KBM-7 (cell line): Measurements from ENCODE around the gene MYO5B.

Source experiments
- DNase-seq: peaks from one replicate; pipeline ENCODE4 v3.0.0-alpha.2; 2015
- in situ Hi-C: fragments of 300-500 bp; cut with MboI; formaldehyde crosslinking; loops from 2 replicates; pipeline ENCODE4 v1.14.3; 2020; ENCODE audit warnings: low sequenced_read_pairs, low pct_unique_long_range_greater_than_20kb, mixed read lengths

MYO5B gene

GRCh38 chr18:49859021-49859359 lies 336.0 kb downstream of the MYO5B start:
- in situ Hi-C loops = loop anchor here (25.0 kb wide), 2 partner anchors 322 to 1172 kb away; no protein-coding TSS in a partner anchor
- DNase-seq = no peak

DNA sequence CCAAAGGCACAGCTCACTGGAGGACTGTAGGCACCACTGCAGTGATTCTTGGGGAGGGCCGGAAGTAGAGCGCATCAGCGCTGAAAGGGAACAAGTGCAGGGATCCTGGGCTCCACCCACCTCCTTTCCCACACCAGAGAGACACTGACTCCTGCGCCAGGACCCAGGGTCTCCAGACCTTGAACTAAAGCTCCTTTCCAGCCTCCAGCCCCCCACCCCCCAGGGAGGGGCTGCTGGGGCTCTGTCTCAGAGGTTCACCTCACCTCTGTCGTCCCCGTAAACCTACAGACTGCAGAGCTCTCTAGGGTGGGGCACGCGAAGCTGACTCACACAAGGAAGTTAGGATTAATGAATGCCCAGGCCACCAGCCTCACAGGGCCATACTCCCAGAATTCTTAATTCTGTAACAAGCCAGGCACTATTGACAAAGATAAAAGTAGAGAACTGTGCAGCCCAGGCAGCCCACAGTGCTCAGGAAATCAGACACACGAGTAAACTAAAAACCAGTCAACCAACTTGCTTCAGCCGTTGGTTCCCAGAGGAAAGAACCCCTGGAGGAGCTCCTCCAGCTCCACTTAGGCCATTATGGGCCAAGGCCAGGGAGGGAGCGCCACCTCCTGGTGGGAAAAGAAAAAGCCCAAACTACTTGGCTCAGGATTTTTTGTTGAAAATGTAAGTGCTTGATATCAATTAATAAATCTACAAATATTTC lies 336.5 kb downstream of the MYO5B start:
- DNase-seq = peak; percentile 73
- in situ Hi-C loops = loop anchor here (25.0 kb wide), 2 partner anchors 321 to 1171 kb away; no protein-coding TSS in a partner anchor

GRCh38 chr18:49857708-49858107 lies 337.2 kb downstream of the MYO5B start:
- DNase-seq = no peak
- in situ Hi-C loops = loop anchor here (25.0 kb wide), 2 partner anchors 320 to 1170 kb away; no protein-coding TSS in a partner anchor

- in situ Hi-C loops = loop anchor here (25.0 kb wide), 2 partner anchors 319 to 1169 kb away; no protein-coding TSS in a partner anchor
- DNase-seq = no peak
Measured at GRCh38 chr18:49856496-49856895, 338.5 kb downstream of the MYO5B start.

GRCh38 chr18:49855711-49856415 lies 339.1 kb downstream of the MYO5B start:
- in situ Hi-C loops = loop anchor here (25.0 kb wide), 2 partner anchors 319 to 1169 kb away; no protein-coding TSS in a partner anchor

GRCh38 chr18:49854681-49855080 lies 340.3 kb downstream of the MYO5B start:
- in situ Hi-C loops = loop anchor here (25.0 kb wide), 2 partner anchors 317 to 1167 kb away; no protein-coding TSS in a partner anchor
- no peak for DNase-seq

More at GRCh38 chr18:49855711-49856415, 339.1 kb downstream of the MYO5B start:
- no peak for DNase-seq

DNA sequence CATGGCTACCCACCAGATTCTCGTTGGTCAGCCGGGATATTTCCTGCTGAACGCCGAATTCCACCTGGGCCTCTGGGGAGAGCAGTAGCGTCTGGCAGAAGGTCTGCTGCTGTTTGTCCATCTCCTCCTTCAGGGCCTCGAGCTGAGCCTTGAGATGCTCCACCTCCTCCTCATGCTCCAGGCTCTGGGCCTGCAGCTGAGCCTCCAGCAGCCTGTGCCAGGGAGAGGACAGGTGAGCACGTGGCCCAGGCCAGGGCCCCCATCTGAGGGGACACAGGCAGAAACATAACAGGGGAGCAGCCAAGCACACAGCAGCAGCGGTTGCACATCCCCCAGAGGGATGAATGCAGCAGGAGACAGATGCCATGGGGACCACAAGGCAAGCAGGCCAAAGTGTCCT lies 341.5 kb downstream of the MYO5B start:
- in situ Hi-C loops = loop anchor here (25.0 kb wide), 2 partner anchors 316 to 1166 kb away; no protein-coding TSS in a partner anchor

GRCh38 chr18:49853011-49853410 lies 341.9 kb downstream of the MYO5B start:
- no peak for DNase-seq
- in situ Hi-C loops = loop anchor here (25.0 kb wide), 2 partner anchors 316 to 1166 kb away; no protein-coding TSS in a partner anchor

More for the DNA sequence above, 341.5 kb downstream of the MYO5B start:
- no peak for DNase-seq

DNA sequence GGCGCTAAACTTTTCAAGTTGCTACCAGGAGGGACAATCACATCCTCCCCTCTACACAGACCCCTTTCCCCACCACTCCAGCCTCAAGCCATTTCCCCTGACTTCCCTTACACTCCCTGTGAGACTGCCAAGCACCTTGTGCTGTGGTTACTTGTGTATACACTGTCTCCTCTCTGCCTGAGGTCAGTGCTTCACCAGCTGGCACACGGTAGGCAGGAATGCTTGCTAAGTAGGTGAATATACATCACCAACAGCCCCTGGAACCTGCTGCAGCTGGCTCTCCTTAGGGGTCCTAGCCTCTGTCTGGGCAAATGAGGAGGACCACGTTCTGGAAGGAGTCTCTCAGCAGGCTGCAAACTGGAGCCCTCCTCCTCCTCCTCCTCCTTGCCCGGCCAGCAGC lies 343.3 kb downstream of the MYO5B start:
- in situ Hi-C loops = loop anchor here (25.0 kb wide), 2 partner anchors 314 to 1164 kb away; no protein-coding TSS in a partner anchor
- no peak for DNase-seq

GRCh38 chr18:49850636-49851035 lies 344.3 kb downstream of the MYO5B start:
- in situ Hi-C loops = loop anchor here (25.0 kb wide), 2 partner anchors 313 to 1163 kb away; no protein-coding TSS in a partner anchor
- no peak for DNase-seq

- in situ Hi-C loops = loop anchor here (25.0 kb wide), 2 partner anchors 312 to 1162 kb away; no protein-coding TSS in a partner anchor
- peak; percentile 14 for DNase-seq
Measured at GRCh38 chr18:49849331-49850217, 345.4 kb downstream of the MYO5B start.

DNA sequence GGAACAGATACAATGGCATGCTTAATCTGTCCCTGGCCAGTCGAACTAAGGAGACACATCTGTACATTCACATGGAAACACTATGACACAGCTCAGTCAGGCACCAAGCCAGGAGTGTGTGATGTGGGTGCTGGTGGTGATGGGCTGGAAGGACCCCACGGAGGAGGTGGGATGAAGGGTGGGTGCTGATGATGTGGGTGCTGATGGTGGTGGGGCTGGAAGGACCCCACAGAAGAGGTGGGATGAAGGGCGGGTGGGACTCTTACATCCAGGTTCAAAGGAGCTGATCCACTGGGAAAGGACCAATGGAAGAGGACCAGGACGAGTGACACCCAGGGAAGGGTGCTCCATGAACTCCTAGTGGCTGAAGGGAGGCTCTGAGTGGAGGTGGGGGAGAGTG lies 346.8 kb downstream of the MYO5B start:
- in situ Hi-C loops = no loop called here
- DNase-seq = no peak

GRCh38 chr18:49847524-49847923 lies 347.4 kb downstream of the MYO5B start:
- no peak for DNase-seq
- in situ Hi-C loops = no loop called here

DNA sequence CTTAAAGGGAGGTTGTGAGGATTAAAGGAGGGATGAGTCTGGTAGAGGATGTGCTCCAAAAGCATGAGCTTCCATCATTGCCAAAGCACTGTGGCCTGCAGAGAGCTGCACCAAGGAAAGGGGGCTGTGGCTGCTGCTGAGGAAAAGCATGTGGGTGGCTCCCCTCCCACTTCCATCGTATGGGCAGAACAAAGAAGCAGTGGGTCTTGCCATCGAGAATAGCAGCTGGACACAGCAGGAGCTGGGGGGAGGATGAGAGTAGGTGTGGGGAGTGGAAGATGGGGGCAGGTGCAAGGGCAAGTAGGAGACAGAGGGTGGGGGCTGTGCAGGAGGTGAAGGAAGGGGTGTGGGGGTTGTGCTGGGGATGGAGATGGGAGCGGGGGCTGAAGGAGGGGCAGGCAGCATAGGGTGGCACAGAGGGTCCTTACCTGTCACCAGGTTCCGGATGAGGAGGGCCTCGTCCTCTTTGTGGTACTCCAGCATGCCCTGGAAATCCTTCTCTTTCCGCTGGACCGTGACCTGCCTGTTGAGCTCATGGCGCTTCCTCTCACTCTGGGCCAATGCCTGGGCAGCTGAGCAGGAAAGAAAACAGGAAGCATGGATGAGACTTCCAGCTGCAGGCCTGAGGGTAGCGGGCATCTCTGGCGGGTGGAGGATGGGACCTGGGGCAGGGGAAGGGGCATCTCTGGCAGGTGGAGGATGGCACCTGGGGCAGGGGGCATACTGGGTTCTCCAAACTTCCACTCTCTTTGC lies 348.1 kb downstream of the MYO5B start:
- in situ Hi-C loops = no loop called here
- DNase-seq = no peak

GRCh38 chr18:49846361-49846662 lies 348.6 kb downstream of the MYO5B start:
- DNase-seq = no peak
- in situ Hi-C loops = no loop called here

DNA sequence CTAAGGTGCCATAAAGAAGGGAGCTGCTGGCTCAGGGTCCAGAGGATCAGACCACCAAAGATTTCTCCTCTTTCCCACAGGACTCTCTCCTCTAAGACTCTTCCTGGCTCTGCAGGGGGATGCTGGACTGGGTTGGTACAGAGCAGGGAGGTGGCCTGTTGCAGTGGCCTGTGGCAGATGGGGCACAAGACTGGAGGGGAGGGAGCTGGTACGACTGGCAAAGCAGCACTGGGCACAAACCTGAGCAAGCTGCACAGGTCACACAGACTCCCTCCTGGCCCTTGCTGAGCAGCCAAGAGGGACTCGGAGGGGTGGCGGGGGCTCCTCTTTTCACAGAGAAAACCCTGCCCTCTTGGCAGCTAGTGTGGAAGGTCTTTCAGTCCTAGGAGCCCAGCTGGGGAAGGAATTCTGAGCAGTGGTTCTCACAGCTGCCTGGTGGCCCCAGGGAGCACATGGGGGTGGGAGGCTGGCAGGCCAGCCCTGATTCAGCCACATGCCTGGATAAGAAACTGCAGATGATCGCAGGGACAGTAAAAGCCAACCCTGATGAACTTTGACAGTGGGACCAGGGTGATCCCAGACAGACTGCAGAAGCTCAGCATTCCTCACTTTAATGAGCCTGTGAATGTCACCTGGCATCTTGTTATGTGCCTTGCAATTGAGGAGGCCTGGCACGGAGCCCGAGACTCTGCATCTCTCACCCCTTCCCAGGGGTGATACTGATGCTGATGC lies 349.2 kb downstream of the MYO5B start:
- no peak for DNase-seq
- in situ Hi-C loops = no loop called here

- in situ Hi-C loops = no loop called here
- DNase-seq = no peak
Measured at GRCh38 chr18:49844903-49845302, 350.0 kb downstream of the MYO5B start.
